HL-60 (cell line): ENCODE results near the gene PLXNA2.

Source experiments
- DNase-seq, 2 experiments: peaks; one replicate each; pipeline ENCODE4 v3.0.0-alpha.2; 2010 to 2020; ENCODE audit warnings: low read depth in 1 of 2, low spot score in 1 of 2
- H3K27ac ChIP-seq: fragments of 250-450 bp; sonication (Bioruptor Pico); replicated peaks from 2 replicates; pipeline ENCODE4 v1.5.1; 2020; ENCODE audit warnings: mild to moderate bottlenecking, moderate library complexity
- H3K27me3 ChIP-seq: fragments of 250-450 bp; sonication (Bioruptor Pico); 2 replicates; pipeline ENCODE4 v1.5.1; 2021; ENCODE audit warnings: mild to moderate bottlenecking, moderate library complexity; ENCODE audit not compliant: insufficient read depth, poor library complexity, severe bottlenecking
- H3K4me3 ChIP-seq: replicated peaks from 2 replicates; pipeline ENCODE4 v1.5.1; 2011; ENCODE audit warnings: mild to moderate bottlenecking, control low read depth, low read length; ENCODE audit not compliant: insufficient read depth
- GABPA ChIP-seq: IDR thresholded peaks from 2 replicates; pipeline ENCODE4 v1.6.1; 2012; ENCODE audit warnings: low read depth
- POLR2AphosphoS5 ChIP-seq: IDR thresholded peaks from 2 replicates; pipeline ENCODE4 v1.6.1; 2012; ENCODE audit warnings: low read depth
- SPI1 ChIP-seq: IDR thresholded peaks from 2 replicates; pipeline ENCODE4 v1.6.1; 2012; ENCODE audit warnings: low read depth, mild to moderate bottlenecking, borderline replicate concordance
- TF ChIP-seq, protein P1 (sequence below): IDR thresholded peaks from one replicate; pipeline ENCODE4 v1.5.1; 2011; ENCODE audit warnings: low read length, control low read depth, inconsistent platforms; ENCODE audit not compliant: insufficient read depth
- TF ChIP-seq, protein P2 (sequence below): IDR thresholded peaks from 2 replicates; pipeline ENCODE4 v1.6.1; 2012; ENCODE audit warnings: low read depth; ENCODE audit not compliant: insufficient replicate concordance

PLXNA2 gene

DNA sequence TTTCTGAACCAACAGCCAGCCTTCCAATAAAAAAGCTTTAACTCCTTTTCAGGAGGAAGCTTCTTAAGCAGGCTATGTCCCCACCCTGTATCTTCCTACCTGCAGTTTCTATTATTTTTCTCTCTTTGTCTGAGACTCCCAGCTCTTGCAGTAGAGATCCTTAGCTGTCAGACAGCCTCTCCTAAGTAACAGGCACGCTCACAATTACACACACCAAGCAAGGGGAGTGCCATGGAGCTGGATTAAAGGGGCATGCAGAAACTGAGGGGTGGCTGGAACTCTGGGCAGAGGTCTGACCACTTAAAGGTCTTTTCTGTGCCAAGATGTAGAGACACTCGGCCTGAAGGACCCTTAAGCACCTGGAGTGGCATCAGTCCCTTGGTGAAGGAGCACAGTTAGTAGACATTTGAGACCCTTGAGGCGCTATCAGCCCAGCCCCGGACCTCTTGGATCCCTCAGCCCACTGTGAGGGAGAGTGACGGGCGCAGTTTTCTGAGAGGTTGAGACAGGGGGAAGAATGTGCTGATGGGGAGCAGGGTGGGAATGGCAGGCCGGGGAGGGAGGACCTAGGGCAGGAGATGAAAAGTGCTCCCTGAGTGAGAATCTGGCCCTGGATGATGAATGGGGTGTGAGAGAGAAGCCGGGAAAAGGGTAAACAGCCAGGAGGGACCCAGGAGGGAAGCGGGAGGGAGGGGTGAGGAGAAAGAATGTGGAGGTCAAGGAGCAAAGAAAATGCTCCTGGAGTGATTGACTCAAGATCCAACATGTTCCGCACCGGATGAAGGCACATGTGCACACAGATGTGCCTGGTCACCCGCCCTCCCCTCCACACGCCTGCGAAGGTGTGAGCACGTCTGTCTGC is 13.3 kb downstream of the PLXNA2 start:
- no peak for TF ChIP-seq POLR2AphosphoS5
- TF ChIP-seq, protein P1, sequence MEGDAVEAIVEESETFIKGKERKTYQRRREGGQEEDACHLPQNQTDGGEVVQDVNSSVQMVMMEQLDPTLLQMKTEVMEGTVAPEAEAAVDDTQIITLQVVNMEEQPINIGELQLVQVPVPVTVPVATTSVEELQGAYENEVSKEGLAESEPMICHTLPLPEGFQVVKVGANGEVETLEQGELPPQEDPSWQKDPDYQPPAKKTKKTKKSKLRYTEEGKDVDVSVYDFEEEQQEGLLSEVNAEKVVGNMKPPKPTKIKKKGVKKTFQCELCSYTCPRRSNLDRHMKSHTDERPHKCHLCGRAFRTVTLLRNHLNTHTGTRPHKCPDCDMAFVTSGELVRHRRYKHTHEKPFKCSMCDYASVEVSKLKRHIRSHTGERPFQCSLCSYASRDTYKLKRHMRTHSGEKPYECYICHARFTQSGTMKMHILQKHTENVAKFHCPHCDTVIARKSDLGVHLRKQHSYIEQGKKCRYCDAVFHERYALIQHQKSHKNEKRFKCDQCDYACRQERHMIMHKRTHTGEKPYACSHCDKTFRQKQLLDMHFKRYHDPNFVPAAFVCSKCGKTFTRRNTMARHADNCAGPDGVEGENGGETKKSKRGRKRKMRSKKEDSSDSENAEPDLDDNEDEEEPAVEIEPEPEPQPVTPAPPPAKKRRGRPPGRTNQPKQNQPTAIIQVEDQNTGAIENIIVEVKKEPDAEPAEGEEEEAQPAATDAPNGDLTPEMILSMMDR: no peak
- TF ChIP-seq, protein P2, sequence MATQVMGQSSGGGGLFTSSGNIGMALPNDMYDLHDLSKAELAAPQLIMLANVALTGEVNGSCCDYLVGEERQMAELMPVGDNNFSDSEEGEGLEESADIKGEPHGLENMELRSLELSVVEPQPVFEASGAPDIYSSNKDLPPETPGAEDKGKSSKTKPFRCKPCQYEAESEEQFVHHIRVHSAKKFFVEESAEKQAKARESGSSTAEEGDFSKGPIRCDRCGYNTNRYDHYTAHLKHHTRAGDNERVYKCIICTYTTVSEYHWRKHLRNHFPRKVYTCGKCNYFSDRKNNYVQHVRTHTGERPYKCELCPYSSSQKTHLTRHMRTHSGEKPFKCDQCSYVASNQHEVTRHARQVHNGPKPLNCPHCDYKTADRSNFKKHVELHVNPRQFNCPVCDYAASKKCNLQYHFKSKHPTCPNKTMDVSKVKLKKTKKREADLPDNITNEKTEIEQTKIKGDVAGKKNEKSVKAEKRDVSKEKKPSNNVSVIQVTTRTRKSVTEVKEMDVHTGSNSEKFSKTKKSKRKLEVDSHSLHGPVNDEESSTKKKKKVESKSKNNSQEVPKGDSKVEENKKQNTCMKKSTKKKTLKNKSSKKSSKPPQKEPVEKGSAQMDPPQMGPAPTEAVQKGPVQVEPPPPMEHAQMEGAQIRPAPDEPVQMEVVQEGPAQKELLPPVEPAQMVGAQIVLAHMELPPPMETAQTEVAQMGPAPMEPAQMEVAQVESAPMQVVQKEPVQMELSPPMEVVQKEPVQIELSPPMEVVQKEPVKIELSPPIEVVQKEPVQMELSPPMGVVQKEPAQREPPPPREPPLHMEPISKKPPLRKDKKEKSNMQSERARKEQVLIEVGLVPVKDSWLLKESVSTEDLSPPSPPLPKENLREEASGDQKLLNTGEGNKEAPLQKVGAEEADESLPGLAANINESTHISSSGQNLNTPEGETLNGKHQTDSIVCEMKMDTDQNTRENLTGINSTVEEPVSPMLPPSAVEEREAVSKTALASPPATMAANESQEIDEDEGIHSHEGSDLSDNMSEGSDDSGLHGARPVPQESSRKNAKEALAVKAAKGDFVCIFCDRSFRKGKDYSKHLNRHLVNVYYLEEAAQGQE: no peak
- no peak for TF ChIP-seq SPI1
- TF ChIP-seq GABPA: no peak
- no peak for DNase-seq

DNA sequence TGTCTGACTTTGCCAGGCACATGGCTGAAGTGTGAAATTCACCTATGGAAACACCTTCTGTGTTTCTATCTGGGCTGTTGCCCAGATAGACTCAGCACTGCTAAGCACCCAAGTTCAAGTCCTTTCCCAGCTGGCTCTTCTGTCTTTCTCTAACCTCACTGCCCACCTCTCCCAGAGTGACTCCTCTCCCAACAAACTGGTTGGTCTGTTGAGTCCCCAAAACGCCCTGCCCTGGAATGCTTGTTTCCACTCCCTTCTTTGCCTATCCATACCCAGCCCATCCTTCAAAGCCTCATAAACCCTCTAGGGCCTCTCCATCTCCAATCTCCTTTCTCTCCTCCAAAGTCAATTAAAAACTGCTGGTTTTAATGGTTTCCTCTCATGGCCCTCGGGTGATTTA is 15.6 kb downstream of the PLXNA2 start:
- Histone ChIP-seq H3K27ac (no peak overlapping the region), H3K27me3 (peaks cover 4% of the 10 kb centered on the region), H3K4me3 (no peak overlapping the region)
- TF ChIP-seq, protein P1: no peak
- TF ChIP-seq, protein P2: no peak
- no peak for TF ChIP-seq POLR2AphosphoS5
- TF ChIP-seq SPI1: no peak
- TF ChIP-seq GABPA: no peak
- no peak for DNase-seq

More for the DNA sequence above, 13.3 kb downstream of the PLXNA2 start:
- no peak overlapping the region for H3K4me3 ChIP-seq
- no peak overlapping the region for H3K27ac ChIP-seq
- peaks cover 4% of the 10 kb centered on the region for H3K27me3 ChIP-seq

DNA sequence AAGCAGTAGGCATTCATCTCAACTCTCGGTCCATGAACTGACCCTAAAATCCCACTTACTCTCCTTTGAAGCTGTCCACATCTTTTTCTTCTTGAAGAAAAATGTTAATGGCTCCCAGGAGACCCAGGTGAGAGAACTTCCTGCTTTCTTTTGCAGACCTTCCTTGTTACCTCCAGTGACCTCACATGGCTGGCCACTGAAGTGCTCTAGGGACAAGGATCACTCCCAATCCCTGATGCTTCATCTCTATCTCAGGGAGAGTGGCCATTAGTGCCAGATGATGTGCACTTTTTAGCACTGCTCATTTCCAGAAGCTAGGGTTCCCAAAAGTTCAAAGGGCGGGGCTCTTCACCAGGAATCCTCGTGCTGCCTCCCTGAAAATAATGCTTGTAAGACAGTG is 16.2 kb downstream of the PLXNA2 start:
- H3K27ac ChIP-seq: no peak overlapping the region
- no peak overlapping the region for H3K4me3 ChIP-seq
- DNase-seq: no peak
- TF ChIP-seq POLR2AphosphoS5 (no peak), SPI1 (no peak), GABPA (no peak)
- TF ChIP-seq, protein P2: no peak
- TF ChIP-seq, protein P1: no peak
- peaks cover 4% of the 10 kb centered on the region for H3K27me3 ChIP-seq
